GM18870 (cell line): ENCODE results near the gene TSACC.
"Not testable (repeated sequence)": the region's sequence is repeated elsewhere in the genome, so short reads cannot be mapped to it uniquely, and the experiment has no call there.

Source experiments
- ATAC-seq: cut with Tn5 transposase; IDR thresholded peaks from one replicate; pipeline ENCODE4 v1.9.1; 2021; ENCODE audit warnings: moderate library complexity; ENCODE audit not compliant: unreplicated experiment

TSACC gene

GRCh38 chr1:156338180-156338976 is at the start of gene TSACC, which contains the start of gene CCT3:
TSS of gene TSACC (plus strand) at chr1:156338526. CDS start at chr1:156339758, 1,232 bp downstream.
TSS of gene CCT3 (minus strand) at chr1:156338292. CDS start at chr1:156338184, 108 bp downstream.
- ATAC-seq: peak; percentile 94

- ATAC-seq: no peak
Observed at GRCh38 chr1:156289857-156290256, 48.5 kb upstream of the TSACC start.

GRCh38 chr1:156291226-156292061 is 46.9 kb upstream of the TSACC start:
- no peak for ATAC-seq

GRCh38 chr1:156293098-156293434 is 45.3 kb upstream of the TSACC start:
- ATAC-seq: no peak

DNA sequence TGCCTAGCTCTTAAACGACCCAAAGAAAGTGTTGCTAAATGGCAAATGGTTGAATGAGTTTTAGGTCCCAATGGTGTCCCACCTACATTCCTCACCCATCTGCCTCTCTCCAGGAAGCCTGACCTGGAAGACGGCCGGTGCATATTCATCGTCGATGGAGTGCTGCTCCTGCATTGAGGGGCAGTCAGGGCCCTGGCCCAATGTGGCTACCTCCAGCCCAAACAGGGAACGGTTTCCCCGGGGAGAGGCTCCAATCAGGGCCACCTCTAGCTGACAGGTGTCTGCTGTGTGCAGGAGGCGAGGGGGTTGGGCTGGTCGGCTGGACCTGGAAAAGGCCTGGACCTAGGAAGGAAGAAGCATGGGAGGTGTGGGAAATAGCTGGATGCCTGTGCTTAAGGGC is 44.4 kb upstream of the TSACC start:
- ATAC-seq: no peak

- no peak for ATAC-seq
Observed at GRCh38 chr1:156295391-156295947, 42.9 kb upstream of the TSACC start, which contains the start of gene GLMP. TSS of gene GLMP (minus strand) at chr1:156295679. CDS start at chr1:156295645, 34 bp downstream.

DNA sequence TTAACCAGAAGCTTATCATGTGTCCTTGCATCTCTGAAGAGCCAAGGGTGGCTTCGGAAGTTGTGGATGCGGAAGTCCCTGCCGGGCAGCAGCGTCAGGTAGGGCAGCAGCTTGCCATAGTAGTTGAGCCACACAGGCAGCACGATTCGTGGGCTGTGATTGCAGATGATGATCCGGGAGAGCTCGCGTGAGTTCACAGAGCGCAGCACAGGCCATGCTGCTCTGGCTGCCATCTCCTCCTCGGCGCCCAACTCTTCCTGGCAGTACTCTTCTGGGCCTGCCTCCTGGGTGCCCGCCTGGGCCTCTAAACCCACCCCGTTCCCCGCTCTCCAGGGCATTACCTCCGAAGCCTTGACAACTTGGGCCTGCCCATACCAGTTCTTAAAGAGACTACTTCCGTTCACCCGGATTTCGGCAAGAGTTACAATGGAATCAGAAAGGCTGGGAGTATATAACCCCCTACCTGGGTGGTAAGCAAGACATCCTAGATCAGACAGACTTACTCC is 39.4 kb upstream of the TSACC start, which contains the start of gene VHLL:
VHLL (minus strand) TSS at position 456 of the 506 bp plus-strand sequence; CDS start at position 338, 118 bp downstream.
- ATAC-seq: no peak

GRCh38 chr1:156303241-156303640 is 35.1 kb upstream of the TSACC start:
- no peak for ATAC-seq

DNA sequence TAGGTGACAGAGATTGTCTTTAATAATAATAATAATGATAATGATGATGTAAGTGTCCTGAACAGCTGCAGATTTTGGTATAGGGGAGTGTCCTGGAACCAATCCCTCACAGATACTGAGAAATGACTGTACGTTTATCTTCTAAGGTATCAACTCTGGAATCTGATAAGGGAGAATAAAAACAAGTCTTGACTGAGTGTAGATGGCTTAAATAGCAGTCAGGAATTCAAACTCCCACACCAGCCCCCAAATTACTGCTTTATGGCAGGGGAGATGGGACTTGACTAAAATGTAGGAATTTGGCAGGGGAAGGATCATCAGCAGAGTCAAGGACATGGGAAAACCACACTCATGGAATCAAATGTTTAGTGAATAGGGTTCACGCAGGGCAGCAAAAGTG is 33.1 kb upstream of the TSACC start:
- no peak for ATAC-seq

GRCh38 chr1:156308078-156308477 is 30.2 kb upstream of the TSACC start:
- ATAC-seq: no peak

- ATAC-seq: no peak
Observed at GRCh38 chr1:156310962-156311361, 27.4 kb upstream of the TSACC start.

- ATAC-seq: no peak
Observed at GRCh38 chr1:156316909-156317308, 21.4 kb upstream of the TSACC start.

GRCh38 chr1:156319664-156320063 is 18.7 kb upstream of the TSACC start:
- ATAC-seq: no peak

DNA sequence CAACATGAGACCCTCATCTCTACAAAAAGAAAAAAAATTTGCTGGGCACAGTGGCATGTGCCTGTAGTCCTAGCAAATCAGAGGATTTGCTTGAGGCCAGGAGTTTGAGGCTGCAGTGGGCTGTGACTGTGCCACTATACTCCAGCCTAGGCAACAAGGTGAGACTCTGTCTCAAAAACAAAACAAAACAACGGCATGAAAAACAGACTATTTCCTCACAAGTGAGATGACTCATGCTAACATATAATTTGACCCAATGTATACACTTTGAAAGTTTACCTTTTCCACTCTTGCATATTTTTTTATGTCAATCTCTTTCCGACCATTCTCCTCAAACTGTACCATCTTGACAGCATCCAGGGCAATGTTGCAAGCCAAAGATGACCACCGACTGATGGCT is 17.8 kb upstream of the TSACC start:
- no peak for ATAC-seq

DNA sequence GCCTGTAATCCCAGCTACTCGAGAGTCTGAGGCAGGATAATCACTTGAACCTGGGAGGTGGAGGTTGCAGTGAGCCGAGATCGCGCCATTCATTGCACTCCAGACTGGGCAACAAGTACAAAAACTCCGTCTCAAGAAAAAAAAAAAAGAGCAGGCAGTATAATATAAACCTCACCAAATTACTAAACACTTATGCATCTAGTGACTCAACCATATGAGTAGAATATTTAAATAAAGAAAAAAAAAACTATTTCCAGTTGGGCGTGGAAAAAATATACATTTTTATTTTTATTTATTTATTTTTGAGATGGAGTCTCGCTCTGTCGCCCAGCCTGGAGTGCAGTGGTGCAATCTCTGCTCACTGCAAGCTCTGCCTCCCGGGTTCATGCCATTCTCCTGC is 15.1 kb upstream of the TSACC start:
- not testable (repeated sequence) for ATAC-seq

DNA sequence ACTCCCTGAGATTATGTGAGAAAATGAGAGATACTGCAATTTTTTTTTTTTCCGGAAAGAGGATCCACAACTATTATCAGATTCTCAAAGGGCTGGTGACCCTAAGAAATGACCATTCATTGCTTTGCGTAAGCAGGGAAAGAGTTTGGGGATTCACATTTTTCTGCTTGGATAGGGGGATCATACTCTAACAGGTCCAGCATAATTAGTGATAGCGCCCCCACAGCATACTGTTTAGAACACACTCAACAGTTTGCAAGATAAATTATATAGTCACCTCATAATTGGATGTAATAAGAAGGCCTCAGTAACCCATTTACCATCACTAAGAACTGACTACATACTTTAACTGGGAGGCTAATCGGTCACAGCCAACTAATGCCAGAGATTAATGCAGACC is 2.1 kb upstream of the TSACC start:
- no peak for ATAC-seq

- no peak for ATAC-seq
Observed at GRCh38 chr1:156337052-156337887, 1.1 kb upstream of the TSACC start.

- peak; percentile 0 for ATAC-seq
Observed at GRCh38 chr1:156337888-156338179, 492 bp upstream of the TSACC start.

DNA sequence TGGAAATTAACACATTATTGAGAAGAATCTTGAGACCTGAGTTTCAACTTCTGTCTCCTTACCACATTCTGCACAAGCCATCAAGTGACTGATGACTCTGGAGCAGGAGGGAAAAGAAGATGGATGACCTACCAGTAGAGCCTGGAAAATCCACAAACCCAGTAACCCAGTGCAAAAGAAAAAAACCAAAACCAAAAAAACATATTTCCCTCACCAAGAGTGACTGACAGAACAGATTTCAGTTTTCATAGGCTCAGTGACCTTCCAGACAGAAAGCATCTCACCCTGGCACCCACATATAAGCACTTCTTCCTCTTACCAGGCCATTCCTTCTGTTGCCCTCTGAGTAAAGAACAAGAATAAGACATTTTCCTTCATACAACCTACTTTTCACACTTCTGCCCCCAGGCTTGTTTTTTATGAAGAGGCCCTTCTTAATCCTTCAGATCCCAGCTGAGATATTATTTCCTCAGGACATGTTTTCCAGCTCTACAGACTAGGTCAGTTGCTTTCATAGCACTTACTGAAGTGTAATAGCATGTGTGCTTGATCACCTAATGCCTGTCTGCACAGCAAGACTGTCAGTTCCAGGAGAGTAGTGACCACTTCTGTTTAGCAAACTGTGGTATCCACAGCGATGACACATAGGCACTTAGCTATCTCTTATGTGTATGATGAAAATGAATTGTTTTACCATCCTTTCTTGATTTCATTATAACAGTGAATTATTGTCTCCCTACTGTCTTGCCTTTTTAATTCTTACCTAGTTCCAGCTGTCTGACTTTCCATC is 4.0 kb downstream of the TSACC start:
- no peak for ATAC-seq

- no peak for ATAC-seq
Observed at GRCh38 chr1:156344409-156344808, 6.1 kb downstream of the TSACC start.
